ENCODE data around the gene CABP2.
"Not testable (repeated sequence)": the region's sequence is repeated elsewhere in the genome, so short reads cannot be mapped to it uniquely, and the experiment has no call there.

Gene CABP2

DNA sequence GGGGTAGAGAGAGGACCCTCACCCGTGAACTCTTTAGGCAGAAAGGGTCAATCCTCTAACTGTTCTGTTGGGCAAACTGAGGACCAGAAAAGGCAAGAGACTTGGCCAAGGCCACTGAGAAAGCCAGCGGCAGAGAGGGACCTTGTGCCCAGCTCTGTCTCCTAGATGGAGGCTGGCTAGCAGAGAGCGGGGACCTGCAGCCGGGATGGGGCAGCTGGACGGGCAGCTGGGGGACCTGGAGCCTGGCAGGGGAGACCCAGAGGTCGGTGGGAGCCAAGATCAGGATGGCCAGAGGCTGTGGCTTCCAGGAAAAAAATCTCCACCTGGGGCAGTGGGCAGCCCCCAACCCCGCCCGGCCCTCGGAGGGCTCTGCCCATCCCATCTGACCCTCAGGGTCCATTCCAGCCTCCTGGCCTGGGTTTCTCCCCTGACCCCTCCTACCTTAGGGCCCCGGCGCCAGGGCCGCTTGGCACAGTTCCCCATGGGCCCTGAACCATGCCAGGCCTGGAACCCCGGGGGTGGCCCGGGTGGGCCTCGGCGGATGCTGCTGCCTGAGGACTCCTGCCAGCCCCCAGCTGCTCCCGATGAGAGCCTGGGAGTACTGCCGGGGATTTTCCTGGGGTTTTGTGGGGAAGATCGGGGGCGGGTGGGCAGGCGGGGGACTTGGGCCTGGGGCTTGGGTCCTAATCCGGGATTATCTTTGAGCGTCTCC is at the start of gene CABP2:
Gene CABP2, minus strand, starts transcription at position 603 of the 712 bp plus-strand sequence. Its CDS starts 120 bp downstream, at position 483.
- DNase-seq: no peak

DNA sequence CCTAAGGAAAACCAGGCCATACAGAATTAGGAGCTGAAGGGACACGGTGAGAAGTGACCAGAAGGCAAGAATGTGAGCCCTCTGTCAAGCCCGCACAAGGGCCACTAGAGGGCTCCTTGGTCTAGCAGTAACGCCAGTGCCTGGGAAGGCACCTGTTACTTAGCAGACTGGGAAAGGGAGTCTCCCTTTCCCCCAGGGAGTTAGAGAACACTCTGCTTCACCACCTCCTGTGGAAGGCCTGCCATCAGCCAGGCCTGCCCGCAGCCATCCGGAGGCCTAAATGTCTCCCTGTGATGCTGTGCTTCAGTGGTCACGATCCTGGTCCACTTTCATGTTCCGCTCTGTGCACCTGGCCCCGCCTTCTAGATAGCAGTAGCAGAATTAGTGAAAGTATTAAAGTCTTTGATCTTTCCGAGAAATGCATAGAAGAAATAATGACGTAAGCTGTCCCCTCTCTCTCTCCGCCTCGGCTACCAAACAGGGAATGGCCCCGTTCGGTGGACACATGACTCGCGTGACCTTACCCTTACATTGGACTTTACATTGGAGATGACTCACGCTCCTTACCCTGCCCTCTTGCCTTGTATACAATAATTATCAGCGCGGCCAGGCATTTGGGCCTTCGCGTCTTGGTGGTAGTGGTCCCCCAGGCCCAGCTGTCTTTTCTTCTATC is 49.6 kb upstream of the CABP2 start:
- peak; percentile 39 for DNase-seq

DNA sequence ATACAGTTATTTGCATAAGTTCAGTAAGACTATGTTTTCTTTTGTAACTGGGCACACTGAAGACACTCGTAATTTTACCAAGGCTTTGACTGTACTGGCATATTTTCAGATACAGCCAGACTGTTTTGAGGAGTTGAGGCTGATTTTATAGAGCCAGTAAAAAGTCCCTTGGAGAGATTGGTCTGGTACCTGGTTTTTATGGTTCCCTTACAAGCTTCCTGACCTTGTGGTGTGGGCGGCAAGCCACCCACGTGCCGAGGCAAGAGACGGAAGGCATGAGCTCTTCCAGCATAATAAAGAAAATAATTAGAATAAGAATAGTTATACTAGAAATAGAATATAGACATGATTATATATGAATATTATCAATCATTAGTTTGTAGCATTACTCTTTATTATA is 49.1 kb upstream of the CABP2 start:
- no peak for DNase-seq

DNA sequence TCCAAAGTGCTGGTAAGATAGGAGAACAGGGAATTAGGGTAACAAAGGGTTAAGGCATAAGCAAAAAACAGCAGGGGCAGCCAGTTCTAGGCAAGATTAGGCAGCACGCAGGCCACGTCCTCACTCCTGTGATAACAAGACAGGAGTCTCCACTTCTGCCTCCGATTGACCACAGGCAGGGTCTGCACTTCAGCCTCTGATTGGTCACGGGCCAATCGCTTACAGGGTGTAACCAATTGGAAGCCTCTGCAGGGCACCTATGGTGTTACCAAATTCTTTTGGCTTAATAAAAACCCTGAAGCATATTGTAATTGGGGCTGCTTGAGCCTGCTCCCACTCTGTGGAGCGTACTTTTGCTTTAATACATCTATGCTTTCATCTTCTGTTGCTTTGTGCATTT is 48.2 kb upstream of the CABP2 start:
- DNase-seq: no peak

DNA sequence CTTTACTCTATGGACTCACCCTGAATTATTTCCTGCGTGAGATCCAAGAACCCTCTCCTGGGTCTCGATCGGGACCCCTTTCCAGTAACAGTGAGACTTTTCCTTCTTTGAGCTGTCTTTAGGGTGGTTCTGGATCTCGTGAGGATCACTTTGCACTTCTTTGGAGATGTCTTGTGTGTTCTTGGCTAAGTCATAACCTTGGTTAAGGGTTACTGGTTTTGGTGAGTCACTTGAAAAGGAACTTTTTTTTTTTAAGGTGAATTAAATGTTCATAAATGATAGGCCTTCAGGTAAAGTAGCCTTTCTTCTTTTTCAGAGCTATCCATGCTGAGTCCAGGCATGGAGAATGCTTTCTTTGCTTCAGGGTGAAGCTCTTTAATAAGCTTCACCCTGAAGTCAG is 41.0 kb upstream of the CABP2 start:
- no peak for DNase-seq

DNA sequence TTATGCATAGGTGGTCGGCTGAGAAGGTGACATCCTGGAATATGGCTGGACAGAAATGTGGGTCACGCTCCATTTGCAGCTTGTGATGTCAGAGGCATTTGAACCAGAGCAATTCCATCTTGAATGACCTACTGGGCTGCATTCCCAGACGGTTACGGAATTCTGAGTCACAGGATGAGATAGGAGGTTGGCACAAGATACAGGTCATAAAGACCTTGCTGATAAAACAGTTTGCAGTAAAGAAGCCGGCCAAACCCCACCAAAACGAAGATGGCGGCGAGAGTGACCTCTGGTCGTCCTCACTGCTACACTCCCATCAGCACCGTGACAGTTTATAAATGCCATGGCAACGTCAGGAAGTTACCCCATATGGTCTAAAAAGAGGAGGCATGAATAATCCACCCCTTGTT is 40.5 kb upstream of the CABP2 start:
- DNase-seq: peak; percentile 95

DNA sequence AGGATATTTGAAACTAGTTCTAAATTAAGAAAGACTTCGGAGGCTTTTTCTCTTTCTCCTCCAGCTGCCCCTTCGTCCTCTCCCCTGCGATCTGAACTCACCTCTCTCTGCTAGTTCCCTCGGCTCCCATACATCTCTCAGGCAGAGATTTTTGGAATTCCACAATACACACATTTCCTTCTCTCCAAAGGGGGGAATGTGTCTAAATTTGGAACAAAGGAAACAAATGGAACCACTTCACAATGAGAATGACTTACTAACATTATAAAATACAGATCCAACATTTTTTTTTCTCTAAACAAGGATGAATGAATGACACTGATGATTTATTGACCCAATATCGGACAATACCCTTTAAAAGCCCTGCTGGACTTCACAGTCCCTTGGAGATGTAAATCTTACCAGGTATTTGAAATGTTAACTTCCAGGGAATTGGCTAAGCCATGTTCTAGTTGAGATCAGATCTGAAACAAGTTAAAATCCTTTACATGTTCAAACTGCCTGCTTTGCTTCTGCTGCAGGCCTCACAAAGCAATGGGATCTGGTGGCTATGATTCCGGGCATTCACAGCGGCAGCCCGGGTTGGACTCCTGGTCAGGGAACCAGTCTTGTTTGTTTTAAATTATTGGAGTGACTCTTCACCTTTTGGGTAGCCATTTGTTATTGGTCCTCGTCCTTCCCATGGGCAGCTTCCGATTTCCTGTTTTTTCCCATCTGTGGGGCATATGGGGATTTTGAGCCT is 39.9 kb upstream of the CABP2 start:
- peak; percentile 71 for DNase-seq

DNA sequence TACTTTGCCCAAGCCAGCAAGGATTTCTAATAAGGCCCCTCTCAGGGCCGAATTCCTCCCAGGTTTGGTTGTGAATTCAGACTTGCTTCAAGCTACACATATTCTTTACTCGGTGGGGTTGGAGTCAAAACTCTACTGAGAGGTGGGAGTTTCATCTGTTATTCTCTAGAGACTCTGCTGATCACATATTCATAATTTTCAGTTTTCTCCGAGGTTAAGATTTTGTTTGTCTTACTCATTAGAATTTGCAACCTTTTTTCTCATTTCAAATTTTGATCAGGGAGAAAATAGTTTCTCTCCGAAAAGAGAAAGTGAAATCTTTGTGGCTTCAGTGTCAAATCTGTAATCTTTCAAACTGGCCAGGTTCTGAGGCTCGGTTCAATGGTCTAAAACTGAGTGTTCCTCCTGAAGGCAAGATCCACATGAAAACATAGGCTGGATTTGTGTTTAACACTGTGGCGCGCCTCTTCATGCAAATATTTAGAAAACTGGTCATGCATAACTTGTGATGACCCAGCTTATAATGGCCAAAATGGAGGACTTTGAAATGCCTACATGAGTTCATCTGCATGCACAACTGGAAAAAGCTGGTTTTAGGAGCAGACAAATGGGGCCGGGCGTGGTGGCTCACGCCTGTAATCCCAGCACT is 38.8 kb upstream of the CABP2 start:
- peak; percentile 34 for DNase-seq

DNA sequence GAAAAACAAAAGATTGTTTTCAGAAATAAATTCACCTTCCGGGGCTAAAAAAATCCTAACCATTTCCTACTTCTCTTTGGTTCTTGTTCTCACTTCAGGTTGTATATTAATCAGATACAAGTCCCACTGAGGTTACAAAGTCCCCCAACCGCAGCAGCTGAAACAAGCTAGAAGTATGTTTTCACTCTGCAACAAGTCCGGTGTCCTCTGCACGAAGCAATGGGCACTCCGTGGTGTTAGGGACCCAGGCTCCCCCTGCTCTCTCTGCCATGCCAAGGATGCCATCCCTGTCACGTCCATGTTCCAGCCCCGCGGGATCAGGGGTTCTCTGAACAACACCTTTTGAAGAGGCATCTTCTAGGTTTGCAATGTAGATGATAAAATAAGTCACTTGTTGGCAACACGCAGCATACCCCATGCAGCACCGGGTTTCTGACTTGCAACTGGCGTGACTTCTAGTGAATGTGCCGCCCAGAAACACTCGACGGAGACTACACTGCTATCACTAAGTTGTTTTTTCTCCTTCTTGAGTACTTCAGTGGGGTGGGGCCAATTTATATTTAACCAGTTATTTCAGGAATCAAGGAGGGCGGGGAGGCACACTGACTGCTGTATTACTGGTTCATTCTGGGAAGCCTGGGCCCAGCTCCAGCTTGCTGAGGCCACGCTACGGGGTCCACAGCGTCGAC is 35.0 kb upstream of the CABP2 start:
- no peak for DNase-seq

DNA sequence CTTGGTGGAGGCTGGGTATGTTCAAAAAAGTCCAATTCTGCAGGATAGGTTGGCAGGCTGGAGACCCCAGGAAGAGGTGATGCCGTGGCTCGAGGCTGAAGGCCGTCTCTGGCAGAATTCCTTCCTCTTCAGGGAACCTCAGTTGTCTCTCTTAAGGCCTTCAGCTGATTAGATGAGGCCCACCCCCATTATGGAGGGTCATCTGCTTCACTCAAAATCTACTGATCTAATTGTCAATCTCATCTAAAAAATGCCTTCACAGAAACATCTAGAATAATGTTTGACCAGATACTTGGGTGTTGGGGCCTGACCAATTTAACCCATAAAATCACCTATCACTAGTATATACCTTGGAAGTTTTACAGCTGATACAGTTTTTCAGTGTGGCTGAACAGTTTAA is 33.0 kb upstream of the CABP2 start:
- no peak for DNase-seq

DNA sequence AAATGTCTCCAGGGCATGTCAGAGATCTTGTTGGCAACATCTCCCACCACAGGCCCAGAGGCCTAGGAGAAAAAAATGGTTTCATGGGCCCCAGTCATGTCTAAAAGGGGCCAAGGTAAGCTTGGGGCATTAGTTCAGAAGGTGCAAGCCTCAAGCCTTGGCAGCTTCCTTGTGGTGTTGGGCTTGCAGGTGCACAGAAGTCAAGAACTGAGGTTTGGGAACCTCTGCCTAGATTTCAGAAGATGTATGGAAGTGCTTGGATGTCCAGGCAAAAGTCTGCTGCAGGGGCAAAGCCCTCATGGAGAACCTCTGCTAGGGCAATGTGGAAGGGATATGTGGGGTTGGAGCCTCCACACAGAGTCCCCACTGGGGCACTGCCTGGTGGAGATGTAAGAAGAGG is 28.5 kb upstream of the CABP2 start:
- not testable (repeated sequence) for DNase-seq

DNA sequence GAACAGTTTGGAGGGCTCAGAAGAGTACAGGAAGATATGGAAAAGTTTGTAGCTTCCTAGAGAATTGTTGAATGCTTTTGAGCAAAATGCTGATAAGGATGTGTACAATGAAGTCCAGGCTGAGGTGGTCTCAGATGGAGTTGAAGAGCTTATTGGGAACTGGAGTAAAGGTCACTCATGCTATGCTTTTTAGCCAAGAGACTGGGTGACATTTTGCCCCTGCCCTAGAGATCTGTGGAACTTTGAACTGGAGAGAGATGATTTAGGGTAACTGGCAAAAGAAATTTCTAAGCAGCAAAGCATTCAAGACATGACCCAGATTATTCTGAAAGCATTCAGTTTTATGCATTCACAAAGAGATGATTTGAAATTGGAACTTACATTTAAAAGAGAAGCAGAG is 27.9 kb upstream of the CABP2 start:
- no peak for DNase-seq

DNA sequence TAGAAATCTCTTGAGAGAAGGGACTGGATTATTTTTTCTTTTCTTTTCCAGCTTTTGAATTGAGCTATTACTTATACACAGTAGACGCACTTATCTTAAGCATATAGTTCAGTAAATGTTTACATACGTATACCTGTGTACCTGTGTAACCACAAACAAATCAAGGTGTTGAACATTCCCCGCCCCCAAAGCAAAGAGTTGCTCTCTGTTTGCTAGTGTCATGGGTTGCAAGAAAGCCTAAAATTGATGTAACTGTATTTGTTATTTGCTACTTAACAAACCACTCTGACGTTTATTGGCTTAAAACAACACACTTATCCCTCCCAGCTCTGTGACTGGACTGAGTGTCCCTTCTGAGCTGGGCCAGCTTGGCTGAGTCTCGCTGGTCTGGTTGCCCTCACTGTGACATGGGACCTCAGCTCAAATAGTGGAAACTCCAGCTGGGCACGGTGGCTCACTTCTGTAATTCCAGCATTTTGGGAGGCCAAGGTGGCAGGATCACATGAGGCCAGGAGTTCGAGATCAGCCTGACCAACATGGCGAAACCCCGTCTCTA is 25.4 kb upstream of the CABP2 start:
- no peak for DNase-seq

DNA sequence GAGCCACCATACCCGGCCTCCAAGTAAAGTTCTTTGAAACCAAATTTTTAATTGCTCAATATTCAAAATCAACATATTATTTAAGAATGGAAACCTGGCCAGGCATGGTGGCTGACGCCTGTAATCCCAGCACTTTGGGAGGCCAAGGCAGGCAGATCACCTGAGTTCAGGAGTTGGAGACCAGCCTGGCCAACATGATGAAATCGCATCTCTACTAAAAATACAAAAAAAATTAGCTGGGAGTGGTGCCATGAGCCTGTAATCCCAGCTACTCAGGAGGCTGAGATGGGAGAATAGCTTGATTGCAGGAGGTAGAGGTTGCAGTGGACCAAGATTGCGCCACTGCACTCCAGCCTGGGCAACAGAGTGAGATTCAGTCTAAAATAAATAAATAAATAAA is 24.9 kb upstream of the CABP2 start:
- not testable (repeated sequence) for DNase-seq

DNA sequence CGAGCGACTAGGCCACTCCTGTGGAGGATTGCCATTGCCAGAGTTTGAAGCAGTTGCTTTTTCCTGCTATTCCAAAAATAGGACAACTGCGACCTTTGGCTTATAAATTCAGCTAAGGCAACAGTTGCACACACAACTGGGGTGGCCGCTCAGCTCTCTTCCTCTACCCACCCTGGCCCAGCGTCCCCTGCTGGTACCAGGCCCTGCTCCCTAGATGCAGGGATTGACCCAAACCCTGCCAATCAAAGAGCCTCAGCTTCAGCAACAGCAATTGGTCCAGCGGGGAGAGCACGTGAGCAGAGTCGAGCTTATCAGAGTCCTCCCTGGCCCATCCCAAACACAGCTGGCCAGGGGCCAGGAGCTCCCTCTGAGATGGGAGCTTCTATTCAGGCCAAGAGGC is 22.0 kb upstream of the CABP2 start:
- no peak for DNase-seq

DNA sequence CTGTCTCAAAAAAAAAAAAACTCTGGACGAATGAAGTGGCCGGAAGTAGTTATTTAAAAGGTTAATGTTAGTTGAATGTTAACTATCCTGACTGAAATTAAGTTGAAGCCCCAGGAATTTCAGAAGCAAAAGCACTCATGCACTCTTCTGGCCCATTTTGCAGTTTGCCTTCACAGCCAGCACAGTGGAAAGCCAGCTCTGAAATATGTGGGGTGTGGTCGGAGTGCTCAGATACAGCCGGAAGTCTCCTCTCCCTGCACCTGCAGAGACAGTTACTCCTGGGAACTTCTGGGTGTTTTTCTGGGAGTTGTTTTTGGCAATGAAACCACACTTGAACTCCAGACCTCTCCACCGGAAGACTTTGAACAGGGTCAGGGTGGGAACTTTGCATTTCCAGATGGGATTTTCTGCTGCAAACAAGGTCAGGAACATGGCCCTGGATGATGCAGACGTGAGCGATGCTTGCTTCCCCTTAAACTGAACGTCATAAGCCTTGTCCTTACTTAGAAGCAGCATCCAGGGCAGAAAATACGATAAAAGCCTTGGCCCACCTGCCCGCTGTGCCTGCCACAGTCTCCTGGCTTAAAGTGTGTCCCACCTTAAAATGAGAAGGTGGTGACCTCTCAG is 21.5 kb upstream of the CABP2 start:
- no peak for DNase-seq

DNA sequence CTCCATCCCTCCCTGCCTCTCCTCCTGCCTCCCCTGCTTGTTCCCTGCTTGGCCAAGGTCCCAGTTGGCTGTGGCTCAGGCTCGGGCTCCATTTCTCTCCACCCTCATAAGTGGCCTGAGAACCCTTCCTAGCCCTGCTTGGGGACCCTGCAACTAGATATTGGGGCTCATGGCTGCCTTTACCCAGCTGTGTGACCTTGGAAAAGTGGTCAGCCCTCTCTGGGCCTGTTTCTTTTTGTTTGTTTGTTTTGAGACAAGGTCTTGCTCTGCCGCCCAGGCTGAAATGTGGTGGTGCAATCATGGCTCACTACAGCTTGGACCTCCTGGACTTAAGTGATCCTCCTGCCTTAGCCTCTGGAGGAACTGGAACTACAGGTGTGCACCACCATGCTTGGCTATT is 20.3 kb upstream of the CABP2 start:
- no peak for DNase-seq

DNA sequence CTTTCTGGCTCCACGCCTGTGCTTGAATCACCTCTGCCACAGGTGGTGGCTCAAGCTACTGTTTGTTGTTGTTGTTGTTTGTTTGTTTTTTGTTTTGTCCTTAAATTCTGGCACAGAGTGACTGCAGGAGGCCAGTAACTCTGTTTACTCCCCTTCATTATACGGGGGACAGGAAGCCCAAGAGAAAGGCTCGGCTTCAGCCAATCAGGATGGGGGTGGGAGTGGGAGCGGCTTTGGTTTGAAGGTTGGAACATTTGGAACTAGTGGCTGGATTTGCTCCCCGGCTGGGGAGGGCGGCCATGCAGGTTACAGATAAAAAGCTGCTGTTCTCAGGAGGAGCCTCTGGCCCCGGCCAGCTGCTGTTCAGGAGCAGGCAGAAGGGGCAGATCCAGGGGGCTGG is 19.7 kb upstream of the CABP2 start:
- no peak for DNase-seq

DNA sequence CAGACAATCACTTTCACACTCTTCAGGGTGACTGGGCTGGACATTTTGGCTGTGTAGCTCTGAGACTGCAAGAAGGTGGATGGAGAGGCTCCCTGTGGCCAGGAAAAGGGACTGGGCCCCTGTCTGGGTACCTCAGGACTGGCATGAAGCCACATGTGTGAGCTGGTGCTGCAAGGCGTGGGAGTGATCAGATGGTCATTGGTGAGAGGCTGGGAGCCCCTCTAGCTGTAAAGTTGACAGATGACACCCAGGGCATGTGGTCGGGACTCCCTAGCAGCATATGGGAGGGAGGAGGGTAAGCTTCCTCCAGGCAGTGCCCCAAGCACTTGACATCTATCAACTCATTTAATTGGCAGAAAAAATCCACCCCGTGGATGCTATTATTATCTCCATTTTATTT is 18.9 kb upstream of the CABP2 start:
- DNase-seq: no peak

DNA sequence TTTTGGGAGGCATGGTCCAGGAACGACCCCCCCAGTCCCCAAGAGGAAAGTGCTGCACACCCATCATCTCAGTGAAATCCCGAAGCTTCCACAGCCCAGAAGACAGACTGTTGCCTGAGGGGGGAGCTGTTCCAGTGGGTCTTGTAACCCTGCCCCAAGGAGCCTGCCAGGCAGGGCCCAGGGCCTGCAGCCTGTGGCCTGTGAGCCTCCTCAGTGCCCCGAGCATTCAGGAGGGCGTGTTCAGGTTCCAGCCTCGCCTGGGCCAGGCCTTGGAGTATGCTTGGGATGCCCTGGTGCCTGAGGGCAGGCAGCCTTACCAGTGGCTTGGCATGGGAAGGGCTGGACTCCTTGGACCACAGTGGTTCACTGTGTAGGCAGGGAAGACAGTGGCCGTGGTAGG is 18.0 kb upstream of the CABP2 start:
- no peak for DNase-seq

DNA sequence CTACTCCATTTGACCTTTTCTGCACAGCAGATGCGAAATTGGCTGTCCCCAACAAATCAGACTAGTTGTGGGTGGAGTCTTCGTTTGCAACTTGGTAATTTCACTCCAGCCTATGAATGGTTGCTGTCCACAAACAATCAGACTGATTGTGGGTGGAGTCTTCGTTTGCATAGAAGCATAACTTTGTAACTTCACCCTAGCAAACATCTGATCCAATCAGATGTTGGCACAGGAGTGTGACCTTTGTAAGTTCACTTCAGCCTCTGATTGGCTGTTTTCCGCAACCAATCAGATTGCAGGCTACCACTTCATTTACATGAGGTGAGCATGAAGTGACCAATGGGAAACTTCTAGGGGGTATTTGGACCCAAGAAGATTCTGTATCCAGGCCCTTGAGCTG is 16.3 kb upstream of the CABP2 start:
- DNase-seq: no peak

DNA sequence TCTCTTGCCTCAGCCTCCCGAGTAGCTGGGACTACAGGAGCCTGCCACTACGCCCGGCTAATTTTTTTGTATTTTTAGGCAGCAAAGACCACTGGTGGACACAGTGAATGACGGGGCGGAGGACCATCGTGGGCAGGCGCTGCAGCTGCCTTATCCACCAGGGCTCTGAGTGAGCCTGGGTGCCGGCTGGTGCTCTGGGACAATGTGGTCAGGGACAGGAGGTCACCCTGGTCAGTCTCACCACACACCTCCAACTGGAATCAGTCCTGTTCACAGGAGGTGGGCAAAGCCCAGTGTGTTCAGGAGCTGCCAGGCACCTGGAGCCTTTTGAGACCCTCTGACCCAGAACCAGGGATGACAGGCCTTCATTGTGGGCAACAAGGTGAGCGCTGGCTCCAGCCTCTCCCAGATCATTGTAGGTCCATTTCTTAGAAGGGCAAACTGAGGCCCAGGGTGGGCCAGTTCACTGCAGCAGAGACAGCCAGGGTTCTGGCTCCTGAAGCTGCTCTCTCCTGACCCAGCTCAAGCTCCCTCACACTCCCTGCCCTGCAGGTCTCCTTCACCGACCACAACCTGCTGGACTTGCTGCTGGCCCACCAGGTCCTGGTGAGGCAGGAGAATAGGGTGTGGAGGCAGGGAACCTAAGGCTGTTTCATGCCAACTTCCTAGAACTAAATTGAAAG is 15.7 kb upstream of the CABP2 start:
- DNase-seq: no peak
